ENCODE measurements around the gene TLR4. TPM values are rescaled to one million over a fixed set of nuclear protein-coding genes. Genes with fewer than 3 reads are reported as not detected.

Gene TLR4
- total RNA-seq, 3 donors from 2014 or later: 23.0 to 71.2 (median 31.1) TPM

GRCh38 chr9:117733465-117733864 is 29.3 kb downstream of the TLR4 start:
- Histone ChIP-seq H3K4me1 (no peaks in the 10 kb centered on the region), H3K4me3 (no peak overlapping the region), H3K9me3 (no peaks in the 10 kb centered on the region), H3K36me3 (no peaks in the 10 kb centered on the region), H3K27ac (no peak overlapping the region), H3K27me3 (no peaks in the 10 kb centered on the region)
- intact Hi-C loops (cut with DNase I; ENCODE audit: low total_unique reads): no loop called here
- TF ChIP-seq POLR2AphosphoS5 (IDR thresholded peaks at IDR 0.05) (no peak), POLR2A (IDR thresholded peaks at IDR 0.05) (no peak)
- DNase-seq (ENCODE audit: low spot score in 2 of 2): no peak

- no peak overlapping the region for H3K27ac ChIP-seq
- H3K27me3 ChIP-seq: no peaks in the 10 kb centered on the region
- H3K9me3 ChIP-seq: no peaks in the 10 kb centered on the region
- TF ChIP-seq POLR2AphosphoS5 (IDR thresholded peaks at IDR 0.05) (no peak), POLR2A (IDR thresholded peaks at IDR 0.05) (no peak), CTCF (IDR thresholded peaks at IDR 0.05) (no peak)
- H3K36me3 ChIP-seq: no peaks in the 10 kb centered on the region
- H3K4me3 ChIP-seq: no peak overlapping the region
- no peak for DNase-seq (ENCODE audit: low spot score in 2 of 2)
- intact Hi-C loops (cut with DNase I; ENCODE audit: low total_unique reads): no loop called here
- no peaks in the 10 kb centered on the region for H3K4me1 ChIP-seq
Observed at GRCh38 chr9:117734082-117734481, 29.9 kb downstream of the TLR4 start.

- TF ChIP-seq CTCF (IDR thresholded peaks at IDR 0.05) (no peak), POLR2A (IDR thresholded peaks at IDR 0.05) (no peak), POLR2AphosphoS5 (IDR thresholded peaks at IDR 0.05) (no peak)
Observed at GRCh38 chr9:117734523-117735314, 30.5 kb downstream of the TLR4 start.

GRCh38 chr9:117737721-117738226 is 33.6 kb downstream of the TLR4 start:
- TF ChIP-seq POLR2A (IDR thresholded peaks at IDR 0.05): no peak
- no peak for TF ChIP-seq POLR2AphosphoS5 (IDR thresholded peaks at IDR 0.05)
- TF ChIP-seq CTCF (IDR thresholded peaks at IDR 0.05): no peak
- DNase-seq (ENCODE audit: low spot score in 2 of 2): no peak
- H3K27me3 ChIP-seq: no peaks in the 10 kb centered on the region
- no peaks in the 10 kb centered on the region for H3K9me3 ChIP-seq
- no peak overlapping the region for H3K27ac ChIP-seq
- intact Hi-C loops (cut with DNase I; ENCODE audit: low total_unique reads): no loop called here
- H3K36me3 ChIP-seq: no peaks in the 10 kb centered on the region
- H3K4me1 ChIP-seq: no peaks in the 10 kb centered on the region
- H3K4me3 ChIP-seq: no peak overlapping the region

More at GRCh38 chr9:117734523-117735314, 30.5 kb downstream of the TLR4 start:
- intact Hi-C loops (cut with DNase I; ENCODE audit: low total_unique reads): no loop called here
- Histone ChIP-seq H3K9me3 (no peaks in the 10 kb centered on the region), H3K4me3 (no peak overlapping the region), H3K4me1 (no peaks in the 10 kb centered on the region), H3K27me3 (no peaks in the 10 kb centered on the region), H3K36me3 (no peaks in the 10 kb centered on the region), H3K27ac (no peak overlapping the region)
- DNase-seq (ENCODE audit: low spot score in 2 of 2): no peak

- Histone ChIP-seq H3K4me1 (no peaks in the 10 kb centered on the region), H3K4me3 (no peak overlapping the region), H3K9me3 (no peaks in the 10 kb centered on the region), H3K27ac (no peak overlapping the region), H3K36me3 (no peaks in the 10 kb centered on the region), H3K27me3 (peaks cover 0 to 3% of the 10 kb centered on the region in 2 donors)
- DNase-seq (ENCODE audit: low spot score in 2 of 2): no peak
- intact Hi-C loops (cut with DNase I; ENCODE audit: low total_unique reads): no loop called here
- TF ChIP-seq CTCF (IDR thresholded peaks at IDR 0.05) (no peak), POLR2AphosphoS5 (IDR thresholded peaks at IDR 0.05) (no peak), POLR2A (IDR thresholded peaks at IDR 0.05) (no peak)
Observed at GRCh38 chr9:117739206-117739605, 35.0 kb downstream of the TLR4 start.
